ENCODE results near the gene TECPR2.
"Not testable (repeated sequence)": the region's sequence is repeated elsewhere in the genome, so short reads cannot be mapped to it uniquely, and the experiment has no call there.

TECPR2 gene

DNA sequence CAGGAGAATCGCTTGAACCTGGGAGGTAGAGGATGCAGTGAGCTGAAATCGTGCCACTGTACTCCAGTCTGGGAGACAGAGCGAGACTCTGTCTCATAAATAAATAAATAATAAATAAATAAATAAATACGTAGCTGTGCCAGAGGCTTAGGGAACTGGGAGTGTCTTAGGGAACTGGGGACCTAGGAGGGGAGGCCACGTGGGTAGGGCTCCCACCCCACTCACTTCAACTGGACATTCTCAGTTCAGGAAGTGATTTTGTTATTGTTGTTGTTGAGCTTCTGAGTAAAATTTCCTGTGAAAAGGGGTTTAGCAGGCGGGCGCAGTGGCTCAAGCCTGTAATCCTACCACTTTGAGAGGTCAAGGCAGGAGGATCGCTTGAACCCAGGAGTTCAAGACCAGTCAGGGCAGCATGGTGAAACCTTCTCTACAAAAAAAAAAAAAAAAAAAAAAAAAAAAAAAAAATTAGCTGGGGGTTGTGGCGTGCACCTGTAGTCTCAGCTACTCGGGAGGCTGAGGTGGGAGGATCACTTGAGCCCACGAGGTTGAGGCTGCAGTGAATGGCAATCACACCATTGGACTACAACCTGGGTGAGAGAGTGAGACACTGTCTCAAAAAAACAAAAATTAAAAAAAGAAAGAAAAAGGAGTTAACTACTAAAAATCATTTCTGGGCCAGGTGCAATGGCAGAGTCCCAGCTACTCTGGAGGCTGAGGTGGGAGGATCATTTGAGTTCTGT, 165.9 kb downstream of the TECPR2 start:
- Histone ChIP-seq H3K27ac (no peak overlapping the region), H4K20me1 (no peaks in the 10 kb centered on the region), H3K4me1 (peaks cover 71% of the 10 kb centered on the region)

DNA sequence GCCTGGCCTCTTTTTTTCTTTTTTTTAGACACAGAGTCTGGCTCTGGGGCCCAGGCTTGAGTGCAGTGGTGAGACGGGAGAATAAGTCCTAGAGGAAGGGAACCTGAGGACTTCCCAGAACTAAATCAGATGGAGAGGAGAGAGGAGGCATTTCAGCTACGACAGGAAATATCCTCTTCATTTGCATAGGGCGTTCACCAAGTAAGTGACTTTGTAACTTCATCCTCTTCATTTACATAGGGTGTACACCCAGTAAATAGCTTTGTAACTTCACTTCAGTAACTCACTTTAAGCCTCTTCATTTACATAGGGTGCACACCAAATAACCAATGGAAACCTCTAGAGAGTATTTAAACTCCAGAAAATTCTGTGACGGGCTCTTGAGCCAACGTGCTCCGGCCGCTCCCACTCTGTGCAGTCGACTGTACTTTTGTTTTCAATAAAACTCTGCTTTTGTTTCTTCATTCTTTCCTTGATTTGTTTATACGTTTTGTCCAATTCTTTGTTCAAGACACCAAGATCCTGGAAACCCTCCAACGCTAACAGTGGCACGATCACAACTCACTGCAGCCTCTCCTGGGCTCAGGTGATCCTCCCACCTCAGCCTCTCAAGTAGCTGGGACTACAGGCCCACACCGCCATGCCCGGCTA, 168.2 kb downstream of the TECPR2 start:
- Histone ChIP-seq H3K4me1 (peaks cover 68% of the 10 kb centered on the region), H3K4me3 (no peak overlapping the region)

More for the DNA sequence above, 165.9 kb downstream of the TECPR2 start:
- H3K9ac ChIP-seq = no peak overlapping the region
- H3K36me3 ChIP-seq = no peaks in the 10 kb centered on the region
- no peak for TF ChIP-seq Cebpa-rat (IDR thresholded peaks at IDR 0.05)
- H3K4me2 ChIP-seq = no peak overlapping the region
- no peak overlapping the region for H3K4me3 ChIP-seq
- no peaks in the 10 kb centered on the region for H3K9me3 ChIP-seq
- H3K27me3 ChIP-seq = no peaks in the 10 kb centered on the region

DNA sequence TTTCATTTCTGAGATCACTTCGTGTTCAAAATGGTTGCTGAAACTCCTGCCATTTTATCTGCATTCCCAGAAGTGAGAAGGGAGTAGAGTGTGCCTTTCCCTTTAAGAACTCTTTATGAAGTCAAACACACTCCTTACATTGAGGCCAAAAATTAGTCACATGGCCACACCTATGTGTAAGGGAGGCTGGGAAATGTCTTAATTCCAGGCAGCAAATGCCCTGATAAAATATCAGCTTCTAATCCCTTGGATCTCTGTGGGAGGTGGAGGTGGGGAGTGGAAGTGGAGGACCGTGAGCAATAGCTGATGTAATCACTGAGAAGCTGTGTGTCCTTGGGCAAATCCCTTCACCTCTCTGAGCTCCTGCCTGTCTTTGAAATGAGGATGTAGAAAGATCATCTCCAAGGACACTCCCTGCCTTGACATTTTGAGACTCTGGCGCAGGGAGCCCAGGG, 169.5 kb downstream of the TECPR2 start:
- H3K9me3 ChIP-seq = no peaks in the 10 kb centered on the region
- H4K20me1 ChIP-seq = no peaks in the 10 kb centered on the region
- H3K4me1 ChIP-seq = peaks cover 73% of the 10 kb centered on the region
- H3K4me2 ChIP-seq = peak overlapping the region; percentile 66; the same call in 1 of the 2 replicates
- no peak for TF ChIP-seq Cebpa-rat (IDR thresholded peaks at IDR 0.05)
- H3K36me3 ChIP-seq = no peaks in the 10 kb centered on the region
- H3K27ac ChIP-seq = 0 out of 2 replicates have a peak overlapping the region, but pooled peaks have one; percentile 55
- no peak overlapping the region for H3K4me3 ChIP-seq
- H3K9ac ChIP-seq = no peak overlapping the region
- H3K27me3 ChIP-seq = no peaks in the 10 kb centered on the region

More for the DNA sequence above, 168.2 kb downstream of the TECPR2 start:
- Histone ChIP-seq H4K20me1 (no peaks in the 10 kb centered on the region), H3K36me3 (no peaks in the 10 kb centered on the region), H3K9me3 (no peaks in the 10 kb centered on the region), H3K27ac (peak overlapping the region; percentile 23; the same call in 1 of the 2 replicates), H3K4me2 (peak overlapping the region; percentile 55), H3K9ac (no peak overlapping the region), H3K27me3 (no peaks in the 10 kb centered on the region)
- no peak for TF ChIP-seq Cebpa-rat (IDR thresholded peaks at IDR 0.05)

DNA sequence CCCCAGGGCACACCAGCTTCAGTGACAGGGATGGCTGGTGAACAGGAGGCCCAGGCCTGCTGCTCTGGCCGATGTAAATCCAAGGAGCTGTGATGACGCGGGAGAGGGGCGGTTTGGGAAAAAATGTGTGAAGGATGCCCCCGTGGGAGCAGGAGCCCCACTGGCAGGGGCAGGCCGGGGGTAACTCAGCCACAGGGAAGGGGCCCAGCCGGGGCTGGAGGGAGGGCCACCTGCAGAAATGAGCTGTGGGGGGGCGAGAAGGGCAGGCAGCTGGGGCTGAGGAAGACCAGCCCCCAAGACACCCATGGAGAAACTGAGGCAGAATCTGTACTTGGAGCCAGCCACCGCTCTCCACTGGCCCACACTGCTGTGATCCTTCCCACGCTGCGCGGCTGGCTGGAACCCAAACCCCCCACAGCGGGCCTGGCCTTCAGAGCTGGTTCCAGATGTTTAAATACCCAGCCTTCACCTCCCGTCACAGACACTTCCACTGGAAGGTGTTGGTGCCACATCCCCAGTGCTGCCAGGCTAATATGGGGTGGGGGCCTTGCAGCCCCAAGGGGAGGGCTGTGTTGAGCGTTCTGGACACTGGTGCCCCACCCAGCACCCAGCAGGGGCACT, 175.3 kb downstream of the TECPR2 start:
- Histone ChIP-seq H3K9me3 (no peaks in the 10 kb centered on the region), H3K36me3 (no peaks in the 10 kb centered on the region), H3K4me1 (peaks cover 92% of the 10 kb centered on the region), H4K20me1 (no peaks in the 10 kb centered on the region), H3K27ac (peak overlapping the region; percentile 97), H3K9ac (peak overlapping the region; percentile 84), H3K4me3 (peak overlapping the region; percentile 41), H3K4me2 (peak overlapping the region; percentile 95), H3K27me3 (no peaks in the 10 kb centered on the region)
- no peak for TF ChIP-seq Cebpa-rat (IDR thresholded peaks at IDR 0.05)

- H3K9me3 ChIP-seq = no peaks in the 10 kb centered on the region
- no peaks in the 10 kb centered on the region; the same call in 1 of the 2 replicates for H3K27me3 ChIP-seq
- no peaks in the 10 kb centered on the region for H3K36me3 ChIP-seq
- H3K4me2 ChIP-seq = peak overlapping the region; percentile 95
- H3K4me1 ChIP-seq = peaks cover 91% of the 10 kb centered on the region
- H3K9ac ChIP-seq = peak overlapping the region; percentile 84
- H3K4me3 ChIP-seq = peak overlapping the region; percentile 41
- H4K20me1 ChIP-seq = no peaks in the 10 kb centered on the region
- TF ChIP-seq Cebpa-rat (IDR thresholded peaks at IDR 0.05) = no peak
- H3K27ac ChIP-seq = peak overlapping the region; percentile 97
Observed at GRCh38 chr14:102538602-102539543, 176.1 kb downstream of the TECPR2 start.

DNA sequence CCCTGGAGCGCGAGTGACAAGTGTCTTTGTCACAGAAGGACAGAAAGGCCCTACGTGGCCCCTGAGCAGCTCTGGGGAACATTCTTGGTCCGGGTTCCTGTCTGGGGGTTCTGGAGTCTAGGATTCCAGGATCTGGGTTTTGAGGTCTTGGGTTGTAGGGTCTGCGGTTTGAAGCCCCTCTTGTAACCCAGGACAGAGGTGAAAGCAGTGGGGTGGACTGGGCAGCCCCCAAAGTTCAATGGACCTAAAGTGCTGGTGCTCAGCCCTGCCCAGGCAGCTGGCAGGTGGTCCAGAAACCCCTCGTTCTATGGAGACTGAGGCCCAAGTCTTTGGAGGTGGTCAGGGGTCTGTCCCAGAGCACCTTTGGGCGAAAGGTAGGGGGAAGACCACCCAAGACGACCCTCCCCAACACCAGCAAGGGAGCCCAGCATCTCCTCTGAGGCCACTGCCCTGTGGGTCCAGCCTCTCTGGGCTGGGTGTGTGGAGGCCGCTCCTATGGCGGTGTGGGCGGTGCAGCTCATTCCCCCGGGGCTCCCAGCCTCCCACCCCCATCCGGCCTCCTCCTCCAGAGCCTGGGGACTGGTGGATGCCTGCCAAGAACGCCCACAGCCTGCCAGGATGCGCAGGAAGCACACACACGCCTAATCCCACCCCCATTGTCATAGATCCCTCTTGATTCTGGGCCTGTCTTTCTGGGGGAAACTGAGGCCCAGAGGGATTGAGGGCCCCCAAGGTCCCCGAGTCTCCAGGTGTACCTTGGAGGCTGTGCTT, 177.0 kb downstream of the TECPR2 start:
- Histone ChIP-seq H3K4me1 (peaks cover 97% of the 10 kb centered on the region), H3K4me2 (peak overlapping the region; percentile 95), H3K27me3 (peaks cover 8% of the 10 kb centered on the region), H4K20me1 (no peaks in the 10 kb centered on the region), H3K27ac (peak overlapping the region; percentile 97), H3K36me3 (no peaks in the 10 kb centered on the region), H3K9me3 (no peaks in the 10 kb centered on the region), H3K4me3 (peak overlapping the region; percentile 41), H3K9ac (peak overlapping the region; percentile 84)
- TF ChIP-seq Cebpa-rat (IDR thresholded peaks at IDR 0.05) = no peak

DNA sequence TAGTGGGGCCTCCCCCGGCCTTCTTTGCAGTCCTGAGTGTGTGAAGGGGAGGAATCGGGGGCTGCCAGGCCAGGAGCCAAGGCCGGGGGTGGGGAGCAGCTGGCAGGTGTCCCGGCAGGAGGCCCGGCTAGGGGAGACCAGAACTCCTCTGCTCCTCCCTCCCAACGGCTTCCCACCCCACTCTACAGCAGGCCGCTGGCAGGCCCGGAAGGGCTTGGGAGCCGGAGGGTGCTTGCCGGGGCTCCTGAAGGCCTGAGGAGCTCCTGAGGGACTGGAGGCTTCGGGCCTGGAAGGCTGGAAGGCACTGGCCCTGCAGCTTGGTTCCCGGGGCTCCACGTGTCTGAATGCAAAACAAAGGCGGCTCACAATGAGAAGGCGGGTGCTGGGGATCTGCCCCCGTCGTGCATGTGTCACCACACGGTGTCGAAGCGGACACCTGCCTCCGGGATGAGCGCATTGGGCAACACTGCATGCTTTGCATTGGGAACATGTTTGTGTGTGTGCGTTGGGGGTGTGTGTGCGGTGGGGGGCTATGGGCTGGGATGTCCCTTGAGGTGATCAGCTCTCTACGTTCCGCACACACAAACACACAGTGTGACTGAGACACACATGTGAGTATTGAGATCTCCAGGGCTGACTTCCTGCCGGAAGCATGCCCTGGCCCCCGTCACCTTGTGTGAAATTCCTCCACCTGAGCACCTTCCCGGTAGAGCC, 177.7 kb downstream of the TECPR2 start:
- H4K20me1 ChIP-seq = no peaks in the 10 kb centered on the region
- peak overlapping the region; percentile 41 for H3K4me3 ChIP-seq
- peaks cover 16% of the 10 kb centered on the region for H3K27me3 ChIP-seq
- H3K9ac ChIP-seq = peak overlapping the region; percentile 84
- H3K4me2 ChIP-seq = peak overlapping the region; percentile 95
- peaks cover 97% of the 10 kb centered on the region for H3K4me1 ChIP-seq
- H3K9me3 ChIP-seq = no peaks in the 10 kb centered on the region
- peak overlapping the region; percentile 97 for H3K27ac ChIP-seq
- TF ChIP-seq Cebpa-rat (IDR thresholded peaks at IDR 0.05) = peak; percentile 80
- no peaks in the 10 kb centered on the region for H3K36me3 ChIP-seq

GRCh38 chr14:102541029-102541491, 178.3 kb downstream of the TECPR2 start:
- Histone ChIP-seq H3K27ac (peak overlapping the region; percentile 97), H3K4me2 (peak overlapping the region; percentile 95), H3K9ac (peak overlapping the region; percentile 84), H3K27me3 (peaks cover 16% of the 10 kb centered on the region), H3K4me1 (peaks cover 97% of the 10 kb centered on the region)
- H3K9me3 ChIP-seq, H4K20me1 ChIP-seq, H3K4me3 ChIP-seq, H3K36me3 ChIP-seq: not testable (repeated sequence)

All from BLaER1 (cell line).